GM23338 (cell line): ENCODE measurements around the gene CSTA. TPM values are rescaled to one million over a fixed set of nuclear protein-coding genes. Genes with fewer than 3 reads are reported as not detected.

ENCODE experiments used
- ATAC-seq: fragments of 200-7000 bp; cut with Tn5 transposase; 3 replicates; pipeline ENCODE4 v1.9.1; 2020
- DNase-seq: peaks from one replicate; pipeline ENCODE4 v3.0.0-alpha.2; 2015; ENCODE audit warnings: low spot score
- H2AFZ ChIP-seq: fragments of 200-600 bp; sonication (generic); 2 replicates; pipeline ENCODE4 v1.8.0; 2016; ENCODE audit warnings: antibody characterized with exemption, mild to moderate bottlenecking, moderate library complexity
- H3F3A ChIP-seq: fragments of 200-600 bp; sonication (generic); replicated peaks from 2 replicates; pipeline ENCODE4 v1.8.0; 2017; ENCODE audit warnings: antibody characterized with exemption, mixed run types, low read depth
- H3K27ac ChIP-seq: fragments of 200-600 bp; sonication (generic); 2 replicates; pipeline ENCODE4 v1.6.1; 2016; ENCODE audit warnings: low read depth
- H3K27me3 ChIP-seq: fragments of 200-600 bp; sonication (generic); 2 replicates; pipeline ENCODE4 v1.8.0; 2016; ENCODE audit warnings: mild to moderate bottlenecking, mixed run types, moderate library complexity; ENCODE audit not compliant: insufficient read depth
- H3K36me3 ChIP-seq: fragments of 200-600 bp; sonication (generic); 2 replicates; pipeline ENCODE4 v1.8.0; 2016; ENCODE audit warnings: mild to moderate bottlenecking; ENCODE audit not compliant: insufficient read depth
- H3K4me1 ChIP-seq: fragments of 200-600 bp; sonication (generic); 2 replicates; pipeline ENCODE4 v1.8.0; 2016; ENCODE audit warnings: mild to moderate bottlenecking, moderate library complexity; ENCODE audit not compliant: insufficient read depth
- H3K4me2 ChIP-seq: fragments of 200-600 bp; sonication (generic); 2 replicates; pipeline ENCODE4 v1.7.1; 2017; ENCODE audit warnings: mixed run types
- H3K4me3 ChIP-seq: fragments of 200-600 bp; sonication (generic); 2 replicates; pipeline ENCODE4 v1.6.1; 2016; ENCODE audit warnings: mixed run types
- H3K79me2 ChIP-seq: fragments of 200-600 bp; sonication (generic); replicated peaks from 2 replicates; pipeline ENCODE4 v1.8.0; 2017; ENCODE audit warnings: mild to moderate bottlenecking; ENCODE audit not compliant: insufficient read depth
- H3K9me2 ChIP-seq: fragments of 200-600 bp; sonication (generic); 2 replicates; pipeline ENCODE4 v1.8.0; 2017; ENCODE audit not compliant: insufficient read depth
- H4K20me1 ChIP-seq: fragments of 200-600 bp; sonication (generic); replicated peaks from 2 replicates; pipeline ENCODE4 v1.8.0; 2017; ENCODE audit warnings: mild to moderate bottlenecking; ENCODE audit not compliant: insufficient read depth
- H3K27ac Mint-ChIP-seq: 2 replicates; pipeline ENCODE4 v1.8.0; 2020; ENCODE audit warnings: inconsistent platforms, mild to moderate bottlenecking, moderate library complexity, mixed read lengths
- H3K27me3 Mint-ChIP-seq: 3 replicates; pipeline ENCODE4 v1.8.0; 2022; ENCODE audit warnings: low read depth, mild to moderate bottlenecking, moderate library complexity, mixed read lengths, inconsistent platforms; ENCODE audit not compliant: insufficient read depth, poor library complexity
- H3K36me3 Mint-ChIP-seq: 3 replicates; pipeline ENCODE4 v1.8.0; 2021; ENCODE audit warnings: low read depth, mild to moderate bottlenecking, inconsistent platforms, moderate library complexity, mixed read lengths
- H3K4me1 Mint-ChIP-seq: 3 replicates; pipeline ENCODE4 v1.8.0; 2020; ENCODE audit warnings: mild to moderate bottlenecking, inconsistent platforms, mixed read lengths
- H3K4me3 Mint-ChIP-seq: 3 replicates; pipeline ENCODE4 v1.8.0; 2021; ENCODE audit warnings: moderate library complexity, mild to moderate bottlenecking, inconsistent platforms, mixed read lengths
- H3K9me3 Mint-ChIP-seq: 3 replicates; pipeline ENCODE4 v1.8.0; 2020; ENCODE audit warnings: moderate library complexity, mild to moderate bottlenecking, inconsistent platforms, mixed read lengths
- CREB1 ChIP-seq: fragments of 250-450 bp; sonication (Bioruptor Pico); IDR thresholded peaks from 2 replicates; pipeline ENCODE4 v1.5.0; 2020; ENCODE audit warnings: low read depth, mild to moderate bottlenecking, moderate library complexity
- CTCF ChIP-seq, 2 experiments: fragments of 200-600 bp in 1 of 2; sonication (generic) in 1 of 2; conservative IDR thresholded peaks; 2 replicates each; pipeline versions ENCODE4 v1.5.1 to v1.6.1; 2016 to 2017; ENCODE audit warnings: antibody characterized with exemption in 2 of 2, low read depth in 2 of 2, mild to moderate bottlenecking in 2 of 2, moderate library complexity in 1 of 2
- EZH2 ChIP-seq: fragments of 200-600 bp; sonication (generic); IDR thresholded peaks from one replicate; pipeline ENCODE4 v1.8.0; 2017; ENCODE audit warnings: antibody characterized with exemption, mild to moderate bottlenecking, low read depth; ENCODE audit not compliant: unreplicated experiment
- EZH2phosphoT487 ChIP-seq: fragments of 200-600 bp; sonication (generic); IDR thresholded peaks from one replicate; pipeline ENCODE4 v1.8.1; 2018; ENCODE audit warnings: antibody characterized with exemption; ENCODE audit not compliant: unreplicated experiment
- JUNB ChIP-seq: IDR thresholded peaks from one replicate; pipeline ENCODE4 v1.6.1; 2016; ENCODE audit warnings: antibody characterized with exemption; ENCODE audit not compliant: unreplicated experiment
- NANOG ChIP-seq: IDR thresholded peaks from 2 replicates; pipeline ENCODE4 v1.6.1; 2016; ENCODE audit warnings: antibody characterized with exemption, borderline replicate concordance
- POLR2AphosphoS5 ChIP-seq: IDR thresholded peaks from 2 replicates; pipeline ENCODE4 v1.6.1; 2016; ENCODE audit warnings: antibody characterized with exemption, low read depth
- REST ChIP-seq: IDR thresholded peaks from one replicate; pipeline ENCODE4 v1.6.1; 2018; ENCODE audit warnings: antibody characterized with exemption; ENCODE audit not compliant: unreplicated experiment
- STAT1 ChIP-seq: IDR thresholded peaks from one replicate; pipeline ENCODE4 v1.6.1; 2016; ENCODE audit warnings: antibody characterized with exemption; ENCODE audit not compliant: unreplicated experiment
- ZNF114 ChIP-seq: fragments of 250-450 bp; sonication (Bioruptor Pico); IDR thresholded peaks from 2 replicates; pipeline ENCODE4 v1.5.0; 2020; ENCODE audit warnings: mild to moderate bottlenecking, moderate library complexity
- ZNF331 ChIP-seq: fragments of 250-450 bp; sonication (Bioruptor Pico); IDR thresholded peaks from 2 replicates; pipeline ENCODE4 v1.5.0; 2020; ENCODE audit warnings: low read depth, mild to moderate bottlenecking, moderate library complexity
- polyA plus RNA-seq: library from polyadenylated mRNA; unstranded; fragments of >200 nt; fragmentation: Nextera tagmentation; extraction: Ambion mirVana; gene quantifications from 2 replicates; pipeline ENCODE4 v1.2.1, GENCODE V29; 2016
- total RNA-seq: library from RNA; depleted of rRNA; stranded (reverse); fragments of >200 nt; shearing (Covaris generic); gene quantifications from 2 replicates; pipeline ENCODE4 v1.2.3, GENCODE V29; 2014

CSTA gene
- total and polyA plus RNA-seq, 2 experiments from 2014 or later, result 1.4 TPM; not detected in 1

GRCh38 chr3:122349171-122349570 lies 24.1 kb downstream of the CSTA start:
- no peak for TF ChIP-seq ZNF331 (CRISPR knock-in tag)
- TF ChIP-seq NANOG, result no peak
- no peak for TF ChIP-seq EZH2phosphoT487
- no peak for TF ChIP-seq ZNF114 (CRISPR knock-in tag)
- no peak for TF ChIP-seq JUNB
- TF ChIP-seq POLR2AphosphoS5, result no peak
- TF ChIP-seq REST, result no peak
- no peak for TF ChIP-seq CTCF (conservative IDR thresholded peaks at IDR 0.05; ENCODE audit: low read depth in 2 of 2)
- no peak for TF ChIP-seq STAT1
- TF ChIP-seq EZH2, result no peak

DNA sequence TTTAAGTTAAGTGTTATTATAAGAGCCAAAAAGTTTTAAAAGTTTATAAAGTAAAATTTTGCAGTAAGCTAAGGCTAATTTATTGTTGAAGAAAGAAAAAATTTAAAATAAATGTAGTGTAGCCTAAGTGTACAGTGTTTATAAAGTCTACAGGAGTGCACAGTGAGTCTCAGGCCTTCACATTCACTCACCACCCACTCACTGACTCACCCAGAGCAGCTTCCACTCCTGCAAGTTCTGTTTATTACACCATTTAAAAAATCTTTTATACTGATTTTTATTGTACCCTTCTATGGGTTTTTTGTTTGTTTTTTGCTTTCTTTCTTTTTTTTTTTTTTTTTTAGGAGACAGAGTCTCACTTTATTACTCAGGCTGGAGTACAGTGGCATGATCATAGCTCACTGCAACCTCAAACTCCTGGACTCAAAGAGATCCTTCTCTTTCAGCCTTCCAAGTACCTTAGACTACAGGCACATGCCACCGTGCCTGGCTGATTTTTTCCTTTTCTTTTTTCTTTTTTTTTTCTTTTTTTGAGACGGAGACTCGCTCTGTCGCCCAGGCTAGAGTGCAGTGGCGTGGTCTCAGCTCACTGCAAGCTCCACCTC lies 25.9 kb downstream of the CSTA start:
- Histone ChIP-seq H2AFZ (no peak overlapping the region), H3K9me2 (no peaks in the 10 kb centered on the region), H3K4me2 (no peak overlapping the region), H3K4me3 (no peak overlapping the region), H3K27me3 (no peaks in the 10 kb centered on the region), H3K27ac (no peak overlapping the region), H3K36me3 (no peaks in the 10 kb centered on the region), H3F3A (no peaks in the 10 kb centered on the region), H3K4me1 (no peaks in the 10 kb centered on the region), H3K79me2 (no peaks in the 10 kb centered on the region), H4K20me1 (no peaks in the 10 kb centered on the region)
- Mint-ChIP-seq H3K4me1 (no peaks in the 10 kb centered on the region), H3K36me3 (no peaks in the 10 kb centered on the region), H3K9me3 (peaks cover 4% of the 10 kb centered on the region; the same call in 1 of the 3 replicates), H3K27ac (no peak overlapping the region), H3K4me3 (no peak overlapping the region), H3K27me3 (no peaks in the 10 kb centered on the region)
- no peak for TF ChIP-seq EZH2
- TF ChIP-seq CREB1, result no peak
- TF ChIP-seq JUNB, result no peak
- TF ChIP-seq REST, result no peak
- DNase-seq (no peak), ATAC-seq (no peak)

More at GRCh38 chr3:122349171-122349570, 24.1 kb downstream of the CSTA start:
- no peaks in the 10 kb centered on the region for H3K9me2 ChIP-seq
- Mint-ChIP-seq H3K4me3 (no peak overlapping the region), H3K36me3 (no peaks in the 10 kb centered on the region), H3K27me3 (no peaks in the 10 kb centered on the region), H3K9me3 (peaks cover 4% of the 10 kb centered on the region; the same call in 2 of the 3 replicates), H3K27ac (no peak overlapping the region), H3K4me1 (no peaks in the 10 kb centered on the region)
- H2AFZ ChIP-seq, result no peak overlapping the region
- H3K4me1 ChIP-seq, result no peaks in the 10 kb centered on the region
- H4K20me1 ChIP-seq, result no peaks in the 10 kb centered on the region
- H3K79me2 ChIP-seq, result no peaks in the 10 kb centered on the region
- ATAC-seq, result no peak
- H3K27ac ChIP-seq, result no peak overlapping the region
- H3K4me3 ChIP-seq, result no peak overlapping the region
- no peak overlapping the region for H3K4me2 ChIP-seq
- no peaks in the 10 kb centered on the region for H3K27me3 ChIP-seq
- H3F3A ChIP-seq, result no peaks in the 10 kb centered on the region
- DNase-seq, result no peak
- no peaks in the 10 kb centered on the region for H3K36me3 ChIP-seq
